Measurements from ENCODE around the gene LIM2. TPM values are rescaled to one million over a fixed set of nuclear protein-coding genes. Genes with fewer than 3 reads are reported as not detected.

LIM2 gene
- total and polyA plus RNA-seq, 9 of the 15 experiments (the other 6 are each of a cell fraction or from before 2014, with no cell fraction given): 0.07 to 0.45 (median 0.18) TPM; not detected in 4

- H3K4me2 ChIP-seq (ENCODE audit: insufficient read depth, low read length): no peak overlapping the region
- CTCF ChIA-PET (ENCODE audit: low intra/inter-chr PET ratio): no interaction called here
- H4K20me1 ChIP-seq (replicated peaks; ENCODE audit: control insufficient read depth, insufficient read depth, low read length): no peaks in the 10 kb centered on the region
- POLR2A ChIA-PET: interaction anchor here (0.6 to 1.0 kb wide), 2 partner anchors 19 to 32 kb away, joined by 3 read pairs; partner anchors contain the start of gene ETFB
- TF ChIP-seq MITF (IDR thresholded peaks at IDR 0.05) (no peak), POLR2B (IDR thresholded peaks at IDR 0.05; ENCODE audit: low read depth, partially characterized antibody) (peak; percentile 17), JUN (IDR thresholded peaks at IDR 0.05; ENCODE audit: borderline replicate concordance, low read depth, low read length) (no peak), JUN (CRISPR knock-in tag; IDR thresholded peaks at IDR 0.05; ENCODE audit: borderline replicate concordance) (no peak), RBM25 (IDR thresholded peaks at IDR 0.05; ENCODE audit: low read depth, low read length, severe bottlenecking) (peak; percentile 17)
- no peak overlapping the region for H3K4me3 ChIP-seq
- peaks cover 31 to 36% of the 10 kb centered on the region in 2 experiments for H3K4me1 ChIP-seq (replicated peaks in 1 of 2; ENCODE audit: control insufficient read depth in 2 of 2, insufficient read depth in 2 of 2, low read length in 2 of 2)
- no peak overlapping the region for H3K27ac ChIP-seq (ENCODE audit: extremely low read depth, low read depth, low read length)
- H3K9me3 ChIP-seq (replicated peaks; ENCODE audit: control insufficient read depth, insufficient read depth, low read depth, low read length): no peaks in the 10 kb centered on the region
- in situ Hi-C loops (cut with MboI): no loop called here
- no peaks in the 10 kb centered on the region for H3K27me3 ChIP-seq (ENCODE audit: control insufficient read depth in 2 of 2, insufficient read depth in 2 of 2, low read length in 2 of 2)
- no TSS peak for BruUV-seq (replicated peaks)
- no peak overlapping the region for H2AFZ ChIP-seq (ENCODE audit: low read depth, low read length)
- H3K9me1 ChIP-seq (ENCODE audit: control insufficient read depth, insufficient read depth, low read length): peaks cover 5% of the 10 kb centered on the region
- FAIRE-seq (no peak), DNase-seq (ENCODE audit: extremely low read depth in 1 of 4, low spot score in 3 of 4) (no peak), ATAC-seq (no peak)
- peaks cover 71% of the 10 kb centered on the region for H3K36me3 ChIP-seq (ENCODE audit: control insufficient read depth, insufficient read depth, low read length)
- WGBS (ENCODE audit: insufficient coverage, low coverage, missing lambda C conversion rate): 62% methylated on average over 10 of the region's 10 CpGs
- H3K79me2 ChIP-seq (ENCODE audit: control insufficient read depth, insufficient read depth, low read length): no peaks in the 10 kb centered on the region
- intact Hi-C loops (cut with micrococcal nuclease): no loop called here
- no peak overlapping the region for H3K9ac ChIP-seq (ENCODE audit: insufficient read depth in 1 of 2, low read depth in 2 of 2, low read length in 2 of 2)
Observed at GRCh38 chr19:51347209-51347928, 40.4 kb downstream of the LIM2 start.
